HG02571 (cell line): ENCODE data around the gene FARP1.

Source experiments
- ATAC-seq: cut with Tn5 transposase; IDR thresholded peaks from one replicate; pipeline ENCODE4 v1.9.1; 2021; ENCODE audit warnings: mild to moderate bottlenecking, moderate library complexity; ENCODE audit not compliant: unreplicated experiment

Gene FARP1

DNA sequence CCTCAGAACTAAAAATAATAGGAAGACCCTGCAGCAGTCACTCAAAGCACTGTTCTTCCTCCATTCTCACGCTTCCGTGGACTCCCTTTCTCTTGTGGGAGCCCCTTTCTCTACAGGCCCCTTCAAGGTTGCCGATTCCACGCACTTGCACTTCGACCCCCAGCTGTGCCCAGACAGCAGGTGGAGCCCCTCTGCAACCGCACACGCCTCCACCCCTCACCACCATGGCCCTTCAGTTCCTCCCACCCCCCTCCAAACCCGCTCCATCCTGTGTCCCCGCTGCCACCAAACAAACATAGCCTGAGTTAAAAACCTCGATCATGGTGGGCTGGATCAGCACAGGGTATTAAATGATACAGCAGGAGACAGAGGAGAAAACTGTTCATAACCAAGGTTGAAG is 331.4 kb downstream of the FARP1 start:
- no peak for ATAC-seq

DNA sequence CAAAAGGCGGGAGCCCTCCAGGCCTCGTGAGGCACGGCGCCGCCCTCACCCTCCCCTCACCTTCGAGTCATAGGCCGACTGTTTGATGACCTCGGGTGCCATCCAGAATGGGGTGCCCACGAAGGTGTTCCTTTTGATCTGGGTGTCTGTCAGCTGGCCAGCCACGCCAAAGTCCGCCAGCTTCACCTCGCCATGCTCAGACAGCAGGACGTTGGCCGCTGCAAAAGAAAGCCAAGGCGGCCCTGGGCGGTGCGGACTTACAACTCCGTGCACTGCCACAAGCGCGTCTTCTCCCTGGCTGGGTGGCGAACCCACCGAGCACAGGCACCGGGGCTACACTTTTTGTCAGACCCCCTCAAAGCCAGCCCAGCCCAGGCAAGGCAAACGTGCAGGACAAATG is 331.9 kb downstream of the FARP1 start:
- no peak for ATAC-seq

DNA sequence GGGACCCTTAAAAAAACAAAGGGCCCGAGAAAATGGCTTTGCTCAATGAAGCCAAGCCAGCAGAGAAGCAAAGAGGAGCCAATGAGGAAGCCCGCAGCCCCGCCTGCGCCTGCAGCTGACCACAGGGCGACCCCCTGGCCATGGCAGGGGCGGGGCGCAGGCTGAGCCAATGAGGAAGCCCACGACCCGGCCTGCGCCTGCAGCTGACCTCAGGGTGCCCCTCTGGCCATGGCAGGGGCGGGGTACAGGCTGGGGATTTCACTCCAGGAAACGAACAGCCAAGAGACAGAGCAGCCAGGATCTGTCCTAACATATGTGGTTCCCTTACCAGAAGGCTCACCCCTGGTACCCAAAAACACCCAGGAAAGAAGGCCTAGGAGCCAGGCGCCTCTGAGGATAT is 332.6 kb downstream of the FARP1 start:
- no peak for ATAC-seq

DNA sequence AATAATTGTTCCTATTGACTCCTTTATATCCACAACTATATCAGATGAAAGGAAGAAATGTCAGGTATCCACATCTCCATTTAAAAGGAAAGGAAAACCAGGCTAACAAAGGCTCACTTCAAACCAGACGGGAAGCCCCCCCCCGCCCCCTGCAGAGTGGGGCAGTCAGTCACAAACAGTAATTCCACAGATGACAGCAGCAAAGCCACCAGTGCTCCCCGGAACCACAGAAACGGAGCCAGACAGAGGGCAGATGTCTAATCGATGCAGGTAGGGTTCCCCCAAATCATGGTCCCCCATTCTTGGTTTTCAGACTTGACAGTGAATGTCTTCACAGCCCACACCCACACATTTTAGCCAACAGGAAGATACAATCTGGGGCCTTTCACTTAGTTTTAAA is 333.2 kb downstream of the FARP1 start:
- ATAC-seq: peak; percentile 25

DNA sequence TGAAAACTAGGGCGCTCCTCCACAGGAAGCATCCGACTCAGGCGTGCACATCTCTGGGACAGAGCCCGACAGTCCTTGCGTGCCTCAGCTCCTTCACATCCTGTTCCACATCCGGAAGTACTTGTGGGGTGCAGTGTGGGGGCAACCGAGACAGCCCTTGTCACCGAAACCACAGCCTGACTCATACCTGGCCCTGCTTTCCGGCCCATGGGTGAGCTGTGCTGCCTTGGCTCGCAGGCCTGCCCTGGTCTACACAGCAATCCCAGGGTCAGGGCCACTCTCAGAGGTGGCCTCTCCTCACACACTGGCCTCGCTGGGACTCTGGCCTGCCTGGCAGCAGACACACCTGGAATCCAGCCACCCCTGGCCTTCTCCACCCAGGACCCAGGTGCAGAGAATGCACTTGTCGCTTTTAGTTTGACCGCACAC is 333.7 kb downstream of the FARP1 start:
- peak; percentile 87 for ATAC-seq

DNA sequence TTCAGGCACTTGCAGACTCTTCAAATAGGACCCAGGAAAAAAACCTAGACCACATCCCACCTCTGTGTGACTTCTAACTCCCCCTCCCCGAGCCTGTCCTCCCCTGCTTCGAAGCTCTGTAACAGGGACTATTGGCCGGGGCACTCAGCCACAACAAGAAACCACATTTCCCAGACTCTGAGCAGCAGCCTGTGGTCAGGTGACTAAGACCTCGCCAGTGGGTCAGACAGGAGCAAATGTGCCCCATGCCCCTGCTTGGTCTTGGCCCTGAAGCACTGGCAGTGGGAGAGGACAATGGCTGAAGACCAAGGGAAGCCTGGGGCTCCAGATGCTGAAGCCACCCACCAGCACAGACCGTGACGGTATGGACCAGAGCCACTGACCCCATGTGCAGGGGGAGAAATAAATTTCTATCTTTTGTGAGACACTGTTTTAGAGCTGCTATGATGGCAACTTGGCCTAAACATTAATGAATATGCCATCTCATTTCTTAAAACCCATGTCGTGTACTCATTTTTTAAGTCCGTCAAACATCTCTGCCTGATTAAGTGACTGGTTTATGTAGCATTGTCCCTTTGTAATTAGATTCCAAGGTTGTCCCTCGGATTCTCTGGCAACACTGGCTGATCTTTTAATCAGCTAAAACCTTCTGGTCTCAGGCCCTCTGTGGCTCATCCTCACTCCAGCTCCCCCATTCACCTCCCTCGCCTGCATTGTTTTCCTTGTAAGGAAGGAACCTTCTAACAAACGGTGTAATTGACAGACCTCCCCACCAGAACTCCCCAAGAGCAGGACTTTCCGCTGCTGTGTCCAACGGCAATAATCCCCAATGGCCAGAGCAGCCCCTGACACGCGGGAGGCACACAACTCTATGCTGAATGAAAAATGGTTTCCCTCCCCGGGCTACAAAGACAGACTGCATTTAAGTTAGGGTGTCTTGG is 335.6 kb downstream of the FARP1 start:
- no peak for ATAC-seq

DNA sequence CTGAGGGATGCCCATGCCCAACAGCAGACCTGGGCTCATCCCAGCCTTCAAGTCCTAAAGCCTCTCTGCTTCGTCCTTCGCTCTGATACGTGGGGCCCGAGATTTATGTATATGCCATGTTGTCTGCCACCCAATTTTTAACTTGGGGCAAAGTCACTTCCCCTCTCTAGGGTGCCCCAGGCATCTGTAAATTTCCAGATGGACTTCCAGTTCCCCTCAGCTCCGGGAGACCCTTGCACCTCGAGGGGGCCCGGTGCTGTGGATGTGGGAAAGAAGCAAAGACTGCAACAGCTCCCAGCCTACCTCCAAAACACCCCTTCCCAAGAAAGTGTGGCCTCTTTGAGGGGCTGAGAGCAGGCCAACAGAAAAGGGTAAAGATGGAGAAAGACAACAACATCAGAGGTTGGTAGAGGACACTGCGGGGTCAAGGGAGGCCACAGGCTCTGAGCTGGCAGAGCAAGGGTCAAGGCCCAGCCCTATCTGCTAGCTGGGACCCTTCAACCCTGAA is 336.7 kb downstream of the FARP1 start:
- ATAC-seq: no peak

DNA sequence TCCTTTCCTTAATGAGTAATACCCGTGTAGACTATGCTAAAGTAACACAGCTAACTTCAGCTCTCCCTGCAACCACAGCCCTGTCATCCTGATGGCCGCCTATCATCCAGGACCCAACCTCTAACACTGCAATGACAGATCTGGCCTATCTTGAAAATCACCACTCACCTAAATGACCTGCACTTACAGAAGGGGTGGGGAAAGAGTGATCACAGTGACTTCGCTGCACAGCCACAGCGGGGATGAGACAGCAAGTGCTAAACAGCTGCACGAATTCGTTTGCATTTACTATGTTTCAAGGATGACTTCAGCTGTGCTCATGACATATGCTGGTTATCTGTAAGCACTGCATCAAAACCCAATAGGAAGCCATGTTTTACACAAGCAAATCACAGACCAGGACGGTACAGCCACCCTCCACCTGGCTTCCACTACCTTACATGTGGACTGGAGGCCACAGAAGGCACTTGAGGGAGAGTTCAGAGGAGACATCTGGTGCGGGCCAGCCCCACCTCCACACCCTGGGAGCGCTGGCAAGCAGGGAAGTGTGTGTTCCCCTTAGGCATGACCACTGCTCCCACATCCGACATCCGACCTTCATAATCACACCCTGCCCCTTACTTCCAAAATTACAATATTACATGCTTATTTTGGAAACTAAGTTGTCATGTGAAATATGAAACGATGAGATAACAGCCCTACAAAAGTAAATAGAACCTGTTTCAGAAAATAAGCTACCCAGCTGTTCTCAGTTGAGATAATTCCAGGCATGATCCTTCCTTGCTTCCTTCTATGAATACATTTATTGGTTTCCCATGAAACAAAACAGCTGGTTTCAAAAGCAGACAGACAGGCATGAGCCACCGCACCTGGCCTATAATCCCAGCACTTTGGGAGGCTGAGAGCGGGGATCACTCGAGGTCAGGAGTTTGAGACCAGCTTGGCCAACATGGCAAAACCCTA is 338.3 kb downstream of the FARP1 start:
- ATAC-seq: peak; percentile 43

DNA sequence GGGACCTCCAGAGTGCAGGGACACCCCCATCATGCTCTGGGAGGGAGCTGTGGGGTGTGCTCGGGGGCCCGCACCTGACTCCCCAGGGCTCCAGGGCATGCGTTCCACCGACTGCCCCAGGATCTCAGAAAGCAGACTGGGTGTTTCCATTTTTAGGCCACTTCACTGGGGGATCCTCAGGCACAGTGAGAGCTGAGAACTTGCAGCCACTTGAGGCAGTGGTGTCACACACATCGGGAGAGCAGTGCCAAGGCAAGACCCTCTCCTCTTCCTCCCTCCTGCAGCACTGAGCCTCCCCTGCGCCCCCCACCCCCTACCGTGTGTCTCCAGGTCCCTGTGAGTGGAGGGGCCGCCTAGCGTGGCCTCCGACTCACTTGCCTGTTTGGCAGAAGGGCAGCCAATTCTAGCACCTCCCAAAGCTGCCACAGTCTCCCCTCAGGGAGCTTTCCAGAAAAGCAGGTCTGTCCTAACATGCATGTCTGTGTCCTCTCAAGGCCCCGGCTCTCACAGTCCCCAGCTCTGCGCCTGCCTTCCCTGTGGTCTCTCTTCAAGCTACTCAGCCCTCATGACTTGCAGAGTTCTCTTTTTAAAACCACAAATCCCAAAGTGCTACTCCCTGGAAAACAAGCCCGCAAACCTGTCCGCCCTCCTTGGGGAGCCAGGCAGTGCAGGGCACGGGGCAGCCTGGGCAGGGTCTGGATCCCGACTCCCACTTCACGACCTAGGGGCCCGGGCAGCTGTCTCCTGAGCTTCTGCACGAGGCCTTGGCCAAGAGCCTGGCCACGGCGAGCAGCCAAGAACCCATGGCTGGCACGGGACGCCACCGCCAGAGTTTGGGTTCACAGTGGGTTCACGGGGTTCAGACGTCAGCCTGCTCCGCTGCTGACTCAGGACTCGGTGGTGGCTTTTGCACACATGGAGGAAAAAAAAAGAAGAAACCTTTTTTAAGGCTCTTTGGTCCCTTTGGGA is 339.9 kb downstream of the FARP1 start:
- no peak for ATAC-seq

DNA sequence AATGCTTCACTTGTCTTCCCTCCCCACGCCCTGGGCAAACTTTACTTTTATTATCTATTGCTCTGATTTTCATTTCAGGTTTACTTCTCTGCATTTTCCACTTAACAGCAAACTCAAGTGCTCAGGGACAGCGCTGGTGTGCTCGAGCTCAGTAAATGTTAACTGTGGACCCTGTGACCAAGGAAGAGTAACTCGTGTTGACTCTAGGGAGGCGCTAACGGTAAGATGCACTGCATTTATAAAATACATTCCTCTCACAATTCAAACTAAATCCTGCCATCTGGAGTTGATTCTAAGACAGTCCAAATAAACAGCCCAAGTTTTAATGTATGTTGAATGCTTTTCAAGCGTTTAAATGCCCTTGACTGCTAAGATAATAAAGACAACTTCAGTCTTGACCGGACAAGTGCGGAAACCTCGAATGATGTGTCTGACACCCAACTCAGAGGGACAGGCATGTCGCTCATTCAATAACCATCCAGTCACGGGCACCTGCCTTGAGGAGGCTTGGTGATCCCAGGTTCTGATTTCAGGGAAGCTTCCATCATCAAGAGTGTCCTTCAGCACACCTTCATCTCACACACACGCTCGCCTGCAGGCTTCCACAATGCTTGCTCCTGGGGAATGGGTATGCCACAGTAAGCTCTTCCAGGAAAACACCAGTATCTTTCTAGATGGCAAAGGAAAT is 340.9 kb downstream of the FARP1 start:
- no peak for ATAC-seq

DNA sequence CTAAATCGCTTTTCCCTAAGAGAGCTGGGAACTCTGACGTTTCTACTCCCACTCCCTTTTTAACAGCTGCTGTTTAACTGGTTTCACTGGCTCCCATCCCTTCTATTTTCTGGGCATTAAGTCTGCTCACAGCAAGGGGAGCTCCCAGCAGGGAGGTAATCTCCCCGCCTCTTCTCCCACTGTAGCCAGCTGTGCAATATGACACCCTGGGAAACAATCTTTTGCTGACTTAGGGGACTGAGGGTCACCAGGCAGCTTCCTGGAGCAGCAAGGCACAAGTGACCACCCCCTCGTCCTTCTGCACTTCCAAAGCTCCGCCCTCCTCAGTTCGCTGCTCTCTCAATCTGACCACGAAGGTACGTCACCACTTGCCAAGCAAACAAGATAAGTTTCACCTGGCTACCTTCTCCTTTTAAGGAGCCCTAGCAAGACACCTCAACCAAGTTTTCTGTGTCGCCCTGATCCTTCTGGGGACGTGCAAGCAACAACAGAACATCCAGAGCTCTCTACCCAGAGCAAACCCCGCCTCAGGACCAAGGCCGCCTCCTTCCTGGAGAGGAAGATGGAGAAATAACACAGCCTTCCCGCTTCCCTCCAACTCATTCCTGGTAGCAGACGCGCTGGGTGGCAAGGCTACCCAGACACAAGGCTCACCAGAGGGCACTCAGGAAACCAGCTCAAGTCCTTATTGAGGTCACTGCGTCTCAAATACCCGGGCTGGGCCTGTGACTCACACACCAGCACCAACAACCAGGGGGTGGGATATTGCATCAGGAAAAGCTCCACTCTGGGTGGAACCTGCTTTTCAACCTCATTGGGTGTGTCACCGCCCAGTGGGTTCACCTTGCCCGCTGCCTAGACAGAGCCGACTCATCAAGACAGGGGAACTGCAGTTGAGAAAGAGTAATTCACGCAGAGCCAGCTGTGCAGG is 341.7 kb downstream of the FARP1 start:
- ATAC-seq: no peak

DNA sequence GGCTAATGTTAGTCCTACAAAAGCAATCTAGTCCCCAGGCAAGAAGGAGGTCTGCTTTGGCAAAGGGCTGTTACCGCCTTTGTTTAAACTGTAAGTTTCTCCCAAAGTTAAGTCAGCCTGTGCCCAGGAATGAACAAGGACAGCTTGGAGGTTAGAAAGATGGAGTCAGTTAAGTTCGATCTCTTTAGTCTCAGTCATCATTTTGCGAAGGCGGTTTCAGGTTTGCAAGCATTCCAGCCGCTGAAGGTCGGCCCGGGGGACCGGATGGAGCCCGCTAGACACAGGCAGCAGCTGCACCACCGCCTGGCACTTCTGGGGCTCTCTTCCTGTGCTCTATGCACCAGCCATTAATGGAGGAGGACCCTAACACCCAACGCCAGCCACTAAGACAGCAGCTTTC is 342.7 kb downstream of the FARP1 start:
- no peak for ATAC-seq

DNA sequence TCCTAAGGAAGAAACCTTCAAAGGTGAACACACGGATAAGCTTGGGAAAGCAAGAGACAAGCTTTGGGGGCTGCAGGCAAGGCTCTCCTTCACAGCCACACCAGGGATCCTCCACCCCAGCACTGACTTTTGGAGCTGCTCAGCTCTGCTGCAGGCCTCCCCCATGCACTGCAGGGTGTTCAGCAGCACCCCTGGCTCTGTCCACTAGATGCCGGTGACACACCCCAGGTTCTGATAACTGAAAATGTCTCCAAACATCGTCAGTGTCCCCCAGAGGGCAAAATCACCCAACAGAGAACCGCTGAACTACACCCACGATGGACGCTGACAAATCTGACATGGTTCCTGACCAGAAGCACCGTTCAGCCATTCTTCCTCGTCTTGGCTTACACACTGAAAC is 343.5 kb downstream of the FARP1 start:
- no peak for ATAC-seq

DNA sequence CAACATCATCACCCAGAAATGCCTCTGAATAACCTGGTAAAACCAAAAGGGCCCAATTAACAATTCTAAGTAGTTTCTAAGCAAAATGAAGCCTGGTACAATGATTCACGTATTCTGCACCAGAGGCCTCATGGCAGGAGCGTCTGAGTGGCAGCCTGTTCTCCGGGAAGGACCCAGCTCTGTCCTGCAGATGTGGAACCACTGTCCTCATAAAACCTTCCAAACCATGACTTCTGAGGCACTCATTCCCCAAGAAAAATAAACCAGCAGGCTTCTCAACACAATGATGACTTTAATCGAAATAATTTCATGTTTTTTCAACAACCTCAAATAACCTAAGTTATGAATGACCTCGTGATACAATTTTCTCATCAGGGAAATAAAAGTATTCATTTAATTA is 344.1 kb downstream of the FARP1 start:
- no peak for ATAC-seq

DNA sequence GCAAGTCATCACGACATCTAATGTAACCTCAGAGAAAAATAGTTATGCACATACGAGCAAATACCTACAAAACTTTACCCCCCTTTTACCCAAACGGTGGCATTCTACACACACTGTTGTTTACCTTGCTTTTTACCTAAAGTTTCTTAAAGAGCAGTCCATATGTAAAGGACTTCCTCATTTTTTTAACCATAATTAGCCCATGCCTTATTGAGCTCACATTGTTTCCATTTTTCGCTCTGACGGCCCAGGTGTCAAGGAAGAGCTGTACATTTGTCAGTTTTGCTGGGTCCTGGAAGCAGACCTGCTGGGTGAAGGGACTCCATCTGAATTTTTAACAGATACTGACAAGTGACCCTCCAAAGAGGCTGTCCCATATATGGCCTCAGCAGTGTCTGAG is 344.6 kb downstream of the FARP1 start:
- ATAC-seq: no peak

DNA sequence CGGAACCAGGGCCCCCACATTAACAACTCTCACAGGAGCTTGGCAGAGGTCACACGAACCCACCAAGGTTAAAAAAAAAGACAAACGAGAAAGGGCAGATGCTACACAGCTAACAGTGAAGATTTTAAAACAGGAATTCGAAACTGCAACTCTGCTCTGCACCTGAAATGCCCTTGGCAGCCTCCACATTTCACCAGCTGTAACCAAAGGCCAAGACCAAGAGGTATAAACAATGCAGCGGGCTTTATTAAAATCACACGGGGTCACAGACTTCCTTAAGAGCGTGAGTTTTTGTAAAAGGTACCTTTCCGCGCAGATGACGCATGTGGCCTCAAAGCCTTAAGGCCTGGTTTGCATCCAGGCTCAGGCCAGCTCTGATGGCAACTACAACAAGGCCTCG is 345.8 kb downstream of the FARP1 start:
- peak; percentile 73 for ATAC-seq

DNA sequence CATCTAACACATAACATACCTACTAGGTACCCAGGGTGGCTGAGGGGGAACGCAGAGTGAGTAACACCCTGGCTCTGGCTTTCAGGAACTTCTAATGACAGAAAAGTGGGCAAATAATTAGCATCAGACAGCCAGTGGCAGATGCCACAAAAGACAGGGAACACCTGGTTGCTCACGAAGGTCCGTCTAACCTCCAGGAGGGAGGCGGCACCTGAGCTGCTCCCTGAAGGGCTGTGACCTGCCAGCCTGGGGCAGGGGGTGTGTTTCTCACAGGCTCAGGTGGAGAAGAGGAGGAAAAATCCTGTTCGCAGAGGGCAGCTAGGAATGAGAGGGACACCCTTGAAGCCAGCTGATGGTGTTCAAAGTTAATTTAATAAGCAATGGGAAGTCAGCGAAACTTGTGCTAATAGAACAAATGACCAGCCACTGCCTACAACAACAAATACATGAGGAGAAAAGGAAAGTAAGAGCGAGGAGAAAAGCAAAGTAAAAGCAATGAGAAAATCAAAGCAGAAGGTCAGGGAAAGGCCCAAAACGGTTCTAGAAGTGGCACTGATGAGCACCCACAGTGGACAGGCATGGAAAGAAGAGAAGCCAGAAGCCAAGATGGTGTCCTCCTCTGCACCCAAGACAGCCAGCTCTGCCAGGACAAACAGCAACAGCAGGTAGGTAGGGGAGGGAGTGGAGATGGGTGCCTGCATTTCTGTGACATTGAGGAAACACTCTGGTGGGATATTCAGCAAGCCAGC is 346.7 kb downstream of the FARP1 start:
- no peak for ATAC-seq
